GM18907 (cell line): ENCODE results near the gene FAM43A.

Source experiments
- ATAC-seq: cut with Tn5 transposase; IDR thresholded peaks from one replicate; pipeline ENCODE4 v1.9.1; 2021; ENCODE audit warnings: mild to moderate bottlenecking, moderate library complexity; ENCODE audit not compliant: unreplicated experiment

The FAM43A gene

GRCh38 chr3:194685718-194686413 is at the start of gene FAM43A:
FAM43A (plus strand) TSS chr3:194685883; CDS start chr3:194686827, 944 bp downstream.
- ATAC-seq, result peak; percentile 47

- ATAC-seq, result no peak
These were observed 48.6 kb upstream of the FAM43A start for GRCh38 chr3:194637066-194637465.

- no peak for ATAC-seq
These were observed 47.9 kb upstream of the FAM43A start for GRCh38 chr3:194637541-194638400.

GRCh38 chr3:194638991-194639605 is 46.6 kb upstream of the FAM43A start:
- ATAC-seq, result no peak

GRCh38 chr3:194640829-194641228 is 44.9 kb upstream of the FAM43A start:
- no peak for ATAC-seq

- ATAC-seq, result no peak
These were observed 42.9 kb upstream of the FAM43A start for GRCh38 chr3:194642769-194643168.

GRCh38 chr3:194647747-194648146 is 37.9 kb upstream of the FAM43A start:
- ATAC-seq, result no peak

GRCh38 chr3:194654443-194654842 is 31.2 kb upstream of the FAM43A start:
- peak; percentile 76 for ATAC-seq

GRCh38 chr3:194657439-194657838 is 28.2 kb upstream of the FAM43A start:
- ATAC-seq, result no peak

- no peak for ATAC-seq
These were observed 27.0 kb upstream of the FAM43A start for GRCh38 chr3:194658477-194659242.

GRCh38 chr3:194659778-194660177 is 25.9 kb upstream of the FAM43A start:
- ATAC-seq, result no peak

- no peak for ATAC-seq
These were observed 24.3 kb upstream of the FAM43A start for GRCh38 chr3:194661374-194661773.

GRCh38 chr3:194661946-194662345 is 23.7 kb upstream of the FAM43A start:
- ATAC-seq, result no peak

- no peak for ATAC-seq
These were observed 20.8 kb upstream of the FAM43A start for GRCh38 chr3:194664857-194665256.

GRCh38 chr3:194667363-194667762 is 18.3 kb upstream of the FAM43A start:
- no peak for ATAC-seq

- peak; percentile 22 for ATAC-seq
These were observed 14.2 kb upstream of the FAM43A start for GRCh38 chr3:194671511-194671899.

GRCh38 chr3:194671900-194672808 is 13.5 kb upstream of the FAM43A start, which contains the start of gene LSG1:
LSG1 (minus strand) TSS chr3:194672191; CDS start chr3:194672162, 29 bp downstream.
- peak; percentile 88 for ATAC-seq

GRCh38 chr3:194672876-194673275 is 12.8 kb upstream of the FAM43A start:
- ATAC-seq, result no peak

- ATAC-seq, result no peak
These were observed 11.9 kb upstream of the FAM43A start for GRCh38 chr3:194673761-194674160.
